ENCODE data around the gene SPTBN1.

Gene SPTBN1

GRCh38 chr2:54676656-54677055 is 220.5 kb downstream of the SPTBN1 start:
- H3K36me3 ChIP-seq (ENCODE audit: insufficient read depth, insufficient read length, low read length) = no peaks in the 10 kb centered on the region
- no peak for DNase-seq (ENCODE audit: low read depth, low spot score)
- no peak for TF ChIP-seq ZNF274 (IDR thresholded peaks at IDR 0.05; ENCODE audit: low read depth, low read length)
- TF ChIP-seq YY1 (IDR thresholded peaks at IDR 0.05; ENCODE audit: insufficient read depth, insufficient read length) = no peak
- no peak for TF ChIP-seq SUZ12 (IDR thresholded peaks at IDR 0.05; ENCODE audit: extremely low read depth, insufficient read depth, insufficient read length)
- no peak overlapping the region for H3K4me3 ChIP-seq (ENCODE audit: insufficient read length, low read depth)
- no peaks in the 10 kb centered on the region for H3K9me3 ChIP-seq (ENCODE audit: insufficient read depth, low read length)
- H3K27me3 ChIP-seq (ENCODE audit: insufficient read depth, insufficient read length) = no peaks in the 10 kb centered on the region
- no peaks in the 10 kb centered on the region for H3K4me1 ChIP-seq (ENCODE audit: insufficient read depth, insufficient read length)
- no peak overlapping the region for H3K9ac ChIP-seq (ENCODE audit: insufficient read length, low read depth)

DNA sequence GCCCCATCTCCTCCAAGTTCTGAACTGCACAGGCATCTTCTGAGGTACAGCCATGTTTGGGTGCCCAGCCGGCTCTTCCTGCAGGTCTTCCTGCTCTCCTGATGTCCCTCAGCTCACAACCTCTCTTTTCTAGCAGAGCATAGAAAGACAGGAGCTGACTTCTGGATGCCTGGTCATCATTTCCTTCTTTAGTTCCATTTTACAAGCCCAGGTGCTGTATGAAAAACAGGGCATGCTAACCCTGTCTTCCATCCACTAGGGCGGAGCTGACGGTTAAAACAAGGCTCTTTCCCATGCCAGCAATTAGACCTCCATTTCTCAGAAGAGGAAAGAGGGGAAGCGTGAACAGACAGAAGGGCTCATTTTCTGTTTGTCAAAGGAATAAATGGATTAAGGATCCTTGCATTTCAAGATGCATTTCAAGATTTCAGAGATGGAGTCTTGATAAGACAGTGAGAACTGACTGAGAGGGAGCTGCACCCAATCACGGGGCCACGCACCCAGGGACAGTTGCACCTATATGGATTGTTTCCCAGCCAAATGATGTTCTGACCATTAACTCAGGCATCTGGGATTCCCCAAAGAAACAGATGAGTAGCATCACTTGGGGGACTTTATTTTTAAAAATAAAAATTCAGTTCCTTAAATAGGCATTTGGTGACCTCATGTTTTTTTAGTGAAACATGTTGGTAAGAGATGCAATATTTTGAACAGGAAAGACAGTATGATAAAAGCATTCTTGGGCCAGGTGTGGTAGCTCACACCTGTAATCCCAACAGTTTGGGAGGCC is 221.5 kb downstream of the SPTBN1 start:
- Histone ChIP-seq H3K4me3 (ENCODE audit: insufficient read length, low read depth) (no peak overlapping the region), H3K9ac (ENCODE audit: insufficient read length, low read depth) (no peak overlapping the region), H3K4me1 (ENCODE audit: insufficient read depth, insufficient read length) (no peaks in the 10 kb centered on the region), H3K36me3 (ENCODE audit: insufficient read depth, insufficient read length, low read length) (no peaks in the 10 kb centered on the region), H3K9me3 (ENCODE audit: insufficient read depth, low read length) (no peaks in the 10 kb centered on the region), H3K27me3 (ENCODE audit: insufficient read depth, insufficient read length) (no peaks in the 10 kb centered on the region)
- TF ChIP-seq SUZ12 (IDR thresholded peaks at IDR 0.05; ENCODE audit: extremely low read depth, insufficient read depth, insufficient read length) (no peak), ZNF274 (IDR thresholded peaks at IDR 0.05; ENCODE audit: low read depth, low read length) (no peak), YY1 (IDR thresholded peaks at IDR 0.05; ENCODE audit: insufficient read depth, insufficient read length) (no peak)
- DNase-seq (ENCODE audit: low read depth, low spot score) = no peak

DNA sequence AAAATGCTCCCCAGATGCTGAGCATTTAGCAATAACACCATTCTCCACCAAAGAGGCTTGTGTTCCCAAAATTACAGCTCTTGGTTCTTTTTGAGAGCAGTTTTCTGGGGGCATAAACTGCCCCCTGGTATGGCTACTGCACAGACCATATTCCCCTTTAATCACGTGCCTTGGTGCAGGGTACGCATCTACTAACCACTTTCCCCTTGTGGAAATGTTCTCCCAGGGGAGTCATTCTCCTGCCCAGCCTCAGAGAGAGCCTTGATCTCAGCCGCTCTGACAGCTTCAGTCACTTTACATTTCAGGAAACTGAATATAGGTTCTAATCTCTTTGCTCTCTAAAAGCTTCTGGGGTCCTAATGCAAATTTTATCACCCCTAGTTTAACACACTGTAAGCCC is 222.6 kb downstream of the SPTBN1 start:
- Histone ChIP-seq H3K36me3 (ENCODE audit: insufficient read depth, insufficient read length, low read length) (no peaks in the 10 kb centered on the region), H3K4me1 (ENCODE audit: insufficient read depth, insufficient read length) (no peaks in the 10 kb centered on the region), H3K9me3 (ENCODE audit: insufficient read depth, low read length) (no peaks in the 10 kb centered on the region), H3K9ac (ENCODE audit: insufficient read length, low read depth) (no peak overlapping the region), H3K4me3 (ENCODE audit: insufficient read length, low read depth) (no peak overlapping the region), H3K27me3 (ENCODE audit: insufficient read depth, insufficient read length) (no peaks in the 10 kb centered on the region)
- TF ChIP-seq ZNF274 (IDR thresholded peaks at IDR 0.05; ENCODE audit: low read depth, low read length) (no peak), YY1 (IDR thresholded peaks at IDR 0.05; ENCODE audit: insufficient read depth, insufficient read length) (no peak), SUZ12 (IDR thresholded peaks at IDR 0.05; ENCODE audit: extremely low read depth, insufficient read depth, insufficient read length) (no peak)
- DNase-seq (ENCODE audit: low read depth, low spot score) = no peak

DNA sequence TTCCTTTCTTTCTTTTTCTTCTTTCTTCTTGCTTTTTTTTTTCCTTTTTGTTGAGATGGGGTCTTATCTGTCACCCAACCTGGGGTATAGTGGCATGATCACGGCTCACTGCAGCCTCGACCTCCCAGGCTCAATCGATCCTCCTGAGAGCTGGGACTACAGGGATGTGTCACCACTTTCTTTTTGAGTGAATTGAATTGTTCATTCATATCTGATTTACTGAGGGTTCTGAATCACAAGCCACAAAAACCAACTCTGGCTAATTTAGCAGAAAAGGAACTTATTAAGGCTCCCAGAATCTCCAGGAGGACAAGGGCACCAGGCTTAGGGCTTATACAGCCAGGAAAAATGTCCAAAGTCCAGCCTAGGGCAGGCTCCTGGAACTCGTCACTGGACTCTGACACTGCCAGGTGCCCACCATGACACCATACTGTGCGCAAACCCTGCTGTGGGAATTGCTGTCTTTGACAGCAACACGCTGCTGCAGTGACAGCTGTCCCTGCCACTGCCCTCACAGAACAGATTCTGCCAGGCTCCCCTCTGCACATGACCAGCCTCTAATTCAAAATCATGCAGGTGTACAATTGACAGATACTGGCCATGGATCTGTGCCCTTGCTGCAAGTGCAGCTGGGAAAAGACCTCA is 224.4 kb downstream of the SPTBN1 start:
- no peak overlapping the region for H3K9ac ChIP-seq (ENCODE audit: insufficient read length, low read depth)
- no peaks in the 10 kb centered on the region for H3K4me1 ChIP-seq (ENCODE audit: insufficient read depth, insufficient read length)
- no peaks in the 10 kb centered on the region for H3K9me3 ChIP-seq (ENCODE audit: insufficient read depth, low read length)
- no peak for DNase-seq (ENCODE audit: low read depth, low spot score)
- TF ChIP-seq ZNF274 (IDR thresholded peaks at IDR 0.05; ENCODE audit: low read depth, low read length) (no peak), YY1 (IDR thresholded peaks at IDR 0.05; ENCODE audit: insufficient read depth, insufficient read length) (no peak), SUZ12 (IDR thresholded peaks at IDR 0.05; ENCODE audit: extremely low read depth, insufficient read depth, insufficient read length) (no peak)
- H3K4me3 ChIP-seq (ENCODE audit: insufficient read length, low read depth) = no peak overlapping the region
- H3K27me3 ChIP-seq (ENCODE audit: insufficient read depth, insufficient read length) = no peaks in the 10 kb centered on the region
- H3K36me3 ChIP-seq (ENCODE audit: insufficient read depth, insufficient read length, low read length) = no peaks in the 10 kb centered on the region

DNA sequence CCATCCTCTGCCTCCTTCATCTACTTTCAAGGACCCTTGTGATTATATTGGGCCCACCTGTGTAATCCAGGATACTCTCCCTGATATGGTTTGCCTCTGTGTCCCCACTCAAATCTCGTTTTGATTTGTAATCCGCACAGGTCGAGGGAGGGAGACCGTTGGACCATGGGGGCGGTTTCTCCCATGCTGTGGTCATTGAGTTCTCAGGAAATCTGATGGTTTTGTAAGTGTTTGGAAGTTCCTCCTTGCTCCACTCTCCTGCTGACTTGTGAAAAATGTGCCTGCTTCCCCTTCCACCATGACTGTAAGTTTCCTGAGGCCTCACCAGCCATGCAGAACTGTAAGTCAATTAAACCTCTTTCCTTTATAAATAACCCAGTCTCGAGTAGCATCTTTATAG is 225.3 kb downstream of the SPTBN1 start:
- Histone ChIP-seq H3K9me3 (ENCODE audit: insufficient read depth, low read length) (no peaks in the 10 kb centered on the region), H3K4me1 (ENCODE audit: insufficient read depth, insufficient read length) (no peaks in the 10 kb centered on the region), H3K36me3 (ENCODE audit: insufficient read depth, insufficient read length, low read length) (no peaks in the 10 kb centered on the region), H3K4me3 (ENCODE audit: insufficient read length, low read depth) (no peak overlapping the region), H3K9ac (ENCODE audit: insufficient read length, low read depth) (no peak overlapping the region), H3K27me3 (ENCODE audit: insufficient read depth, insufficient read length) (no peaks in the 10 kb centered on the region)
- no peak for DNase-seq (ENCODE audit: low read depth, low spot score)
- TF ChIP-seq SUZ12 (IDR thresholded peaks at IDR 0.05; ENCODE audit: extremely low read depth, insufficient read depth, insufficient read length) (no peak), ZNF274 (IDR thresholded peaks at IDR 0.05; ENCODE audit: low read depth, low read length) (no peak), YY1 (IDR thresholded peaks at IDR 0.05; ENCODE audit: insufficient read depth, insufficient read length) (no peak)

- Histone ChIP-seq H3K4me1 (ENCODE audit: insufficient read depth, insufficient read length) (no peaks in the 10 kb centered on the region), H3K36me3 (ENCODE audit: insufficient read depth, insufficient read length, low read length) (no peaks in the 10 kb centered on the region), H3K4me3 (ENCODE audit: insufficient read length, low read depth) (no peak overlapping the region), H3K27me3 (ENCODE audit: insufficient read depth, insufficient read length) (no peaks in the 10 kb centered on the region), H3K9me3 (ENCODE audit: insufficient read depth, low read length) (no peaks in the 10 kb centered on the region), H3K9ac (ENCODE audit: insufficient read length, low read depth) (no peak overlapping the region)
- no peak for TF ChIP-seq ZNF274 (IDR thresholded peaks at IDR 0.05; ENCODE audit: low read depth, low read length)
- DNase-seq (ENCODE audit: low read depth, low spot score) = no peak
Observed at GRCh38 chr2:54683596-54683995, 227.5 kb downstream of the SPTBN1 start.

DNA sequence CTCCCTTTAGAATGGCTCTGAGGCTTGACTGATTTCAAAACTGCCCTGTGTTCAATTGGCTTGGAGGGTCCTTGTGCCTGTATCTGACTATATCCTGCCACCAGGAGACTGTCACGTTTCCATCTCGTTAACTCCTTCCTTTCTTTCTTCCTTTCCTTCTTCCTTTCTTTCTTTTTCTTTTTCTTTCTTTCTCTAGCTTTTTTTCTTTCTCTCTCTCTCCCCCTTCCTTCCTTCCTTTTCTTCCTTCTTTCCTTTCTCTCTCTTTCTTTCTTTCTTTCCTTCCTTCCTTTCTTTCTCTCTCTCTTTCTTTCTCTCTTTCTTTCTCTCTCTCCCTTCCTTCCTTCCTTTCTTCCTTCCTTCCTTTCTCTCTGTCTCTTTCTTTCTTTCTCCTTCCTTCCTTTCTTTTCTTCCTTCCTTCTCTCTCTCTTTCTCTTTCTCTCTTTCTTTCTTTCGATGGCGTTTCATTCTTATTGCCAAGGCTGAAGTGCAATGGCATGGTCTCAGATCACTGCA is 229.2 kb downstream of the SPTBN1 start:
- TF ChIP-seq SUZ12 (IDR thresholded peaks at IDR 0.05; ENCODE audit: extremely low read depth, insufficient read depth, insufficient read length) (no peak), ZNF274 (IDR thresholded peaks at IDR 0.05; ENCODE audit: low read depth, low read length) (no peak), YY1 (IDR thresholded peaks at IDR 0.05; ENCODE audit: insufficient read depth, insufficient read length) (no peak)
- no peaks in the 10 kb centered on the region for H3K9me3 ChIP-seq (ENCODE audit: insufficient read depth, low read length)

More for the DNA sequence above, 229.2 kb downstream of the SPTBN1 start:
- H3K36me3 ChIP-seq (ENCODE audit: insufficient read depth, insufficient read length, low read length) = no peaks in the 10 kb centered on the region
- no peak overlapping the region for H3K9ac ChIP-seq (ENCODE audit: insufficient read length, low read depth)
- H3K4me3 ChIP-seq (ENCODE audit: insufficient read length, low read depth) = no peak overlapping the region
- no peaks in the 10 kb centered on the region for H3K27me3 ChIP-seq (ENCODE audit: insufficient read depth, insufficient read length)
- DNase-seq (ENCODE audit: low read depth, low spot score) = no peak
- no peaks in the 10 kb centered on the region for H3K4me1 ChIP-seq (ENCODE audit: insufficient read depth, insufficient read length)
